Measurements from ENCODE around the gene PIH1D1. TPM values are rescaled to one million over a fixed set of nuclear protein-coding genes. Genes with fewer than 3 reads are reported as not detected.

Gene PIH1D1
- 10 to 100 TPM; 37.4 to 57.7 (median 43.4) TPM for total RNA-seq
- long read RNA-seq, transcript PIH1D1-201 (9 exons, 1,192 nt) = major isoform, 11 of 12 reads
- long read RNA-seq, partial matches to known transcripts = 0 of 12 reads
- long read RNA-seq, other reads (novel, unspliced or antisense) = 1 of 12 reads

GRCh38 chr19:49451430-49452181 lies at the start of gene PIH1D1:
TSS of gene PIH1D1 (minus strand) at chr19:49451814. CDS start at chr19:49451574, 240 bp downstream.
- ATAC-seq = peak; percentile 78 to 82 (median 79)
- Histone ChIP-seq H3K36me3 (peaks cover 0 to 3% (median 1%) of the 10 kb centered on the region in 4 donors), H3K9me3 (no peaks in the 10 kb centered on the region), H3K27me3 (no peaks in the 10 kb centered on the region), H3K27ac (peak within 1 kb of the TSS; percentile 75 to 83 (median 82)), H3K4me3 (peak within 1 kb of the TSS; percentile 73 to 86 (median 85)), H3K4me1 (peaks cover 0 to 11% (median 3%) of the 10 kb centered on the region in 4 donors)
- peak; percentile 92 to 97 (median 95) for DNase-seq
- TF ChIP-seq POLR2A (IDR thresholded peaks at IDR 0.05) (peak; percentile 32), CTCF (IDR thresholded peaks at IDR 0.05) (peak in 2 of 4 donors; percentile 28 to 34)
- intact Hi-C loops (cut with DNase I) = no loop called here
- 2% methylated on average over 34 of the region's 42 CpGs for WGBS (ENCODE audit: insufficient coverage, low coverage, low lambda C conversion rate, missing lambda C conversion rate)

- Histone ChIP-seq H3K9me3 (no peaks in the 10 kb centered on the region), H3K4me3 (peak overlapping the region in 1 of 3 donors; percentile 11), H3K4me1 (peaks cover 0 to 15% (median 10%) of the 10 kb centered on the region in 4 donors), H3K27ac (no peak overlapping the region), H3K36me3 (peaks cover 0 to 28% (median 18%) of the 10 kb centered on the region in 4 donors), H3K27me3 (no peaks in the 10 kb centered on the region)
- 58% methylated on average over 5 of the region's 19 CpGs for WGBS (ENCODE audit: insufficient coverage, low coverage, low lambda C conversion rate, missing lambda C conversion rate)
- TF ChIP-seq CTCF (IDR thresholded peaks at IDR 0.05) (no peak), POLR2A (IDR thresholded peaks at IDR 0.05) (no peak)
- ATAC-seq (no peak), DNase-seq (no peak)
- intact Hi-C loops (cut with DNase I) = no loop called here
Observed at GRCh38 chr19:49499030-49499670, 47.5 kb upstream of the PIH1D1 start.

- Histone ChIP-seq H3K27ac (no peak overlapping the region), H3K4me1 (peaks cover 0 to 15% (median 10%) of the 10 kb centered on the region in 4 donors), H3K27me3 (no peaks in the 10 kb centered on the region), H3K4me3 (no peak overlapping the region), H3K9me3 (no peaks in the 10 kb centered on the region), H3K36me3 (peaks cover 0 to 28% (median 18%) of the 10 kb centered on the region in 4 donors)
- 78% methylated on average over 7 of the region's 7 CpGs for WGBS (ENCODE audit: insufficient coverage, low coverage, low lambda C conversion rate, missing lambda C conversion rate)
- TF ChIP-seq CTCF (IDR thresholded peaks at IDR 0.05) (no peak), POLR2A (IDR thresholded peaks at IDR 0.05) (no peak)
- ATAC-seq = no peak
- DNase-seq = no peak
- intact Hi-C loops (cut with DNase I) = no loop called here
Observed at GRCh38 chr19:49498475-49498874, 46.9 kb upstream of the PIH1D1 start.

- ATAC-seq (no peak), DNase-seq (no peak)
- WGBS (ENCODE audit: insufficient coverage, low coverage, low lambda C conversion rate, missing lambda C conversion rate) = 95% methylated on average over 4 of the region's 12 CpGs
Observed at GRCh38 chr19:49497789-49498103, 46.1 kb upstream of the PIH1D1 start.

More at GRCh38 chr19:49497789-49498103, 46.1 kb upstream of the PIH1D1 start:
- intact Hi-C loops (cut with DNase I) = no loop called here
- H3K4me1 ChIP-seq = peaks cover 0 to 15% (median 10%) of the 10 kb centered on the region in 4 donors
- TF ChIP-seq POLR2A (IDR thresholded peaks at IDR 0.05) (no peak), CTCF (IDR thresholded peaks at IDR 0.05) (no peak)
- no peaks in the 10 kb centered on the region for H3K9me3 ChIP-seq
- no peak overlapping the region for H3K4me3 ChIP-seq
- H3K27me3 ChIP-seq = no peaks in the 10 kb centered on the region
- peaks cover 0 to 33% (median 18%) of the 10 kb centered on the region in 4 donors for H3K36me3 ChIP-seq
- H3K27ac ChIP-seq = no peak overlapping the region

Data from right lobe of liver (tissue), 6 donors.